HEK293T (cell line): ENCODE measurements around the gene MMP24.

ENCODE experiments used
- BHLHE40 ChIP-seq: fragments of 450-650 bp; IDR thresholded peaks from 2 replicates; pipeline ENCODE4 v1.6.1; 2016; ENCODE audit warnings: mild to moderate bottlenecking, moderate library complexity, borderline replicate concordance
- ELF4 ChIP-seq: fragments of 450-650 bp; IDR thresholded peaks from 2 replicates; pipeline ENCODE4 v1.6.1; 2017; ENCODE audit warnings: antibody characterized with exemption
- FOXK2 ChIP-seq: fragments of 450-650 bp; IDR thresholded peaks from 2 replicates; pipeline ENCODE4 v1.6.1; 2016; ENCODE audit warnings: mild to moderate bottlenecking
- FOXM1 ChIP-seq: fragments of 450-650 bp; IDR thresholded peaks from 2 replicates; pipeline ENCODE4 v1.6.1; 2017; ENCODE audit warnings: mild to moderate bottlenecking, borderline replicate concordance
- HDGF ChIP-seq: fragments of 450-650 bp; IDR thresholded peaks from 2 replicates; pipeline ENCODE4 v1.6.1; 2017; ENCODE audit warnings: antibody characterized with exemption, borderline replicate concordance
- L3MBTL2 ChIP-seq: fragments of 450-650 bp; conservative IDR thresholded peaks from 2 replicates; pipeline ENCODE4 v1.6.1; 2016; ENCODE audit warnings: mild to moderate bottlenecking
- NFRKB ChIP-seq: fragments of 450-650 bp; IDR thresholded peaks from 2 replicates; pipeline ENCODE4 v1.6.1; 2016; ENCODE audit warnings: mild to moderate bottlenecking, moderate library complexity
- PKNOX1 ChIP-seq: fragments of 450-650 bp; IDR thresholded peaks from 2 replicates; pipeline ENCODE4 v1.6.1; 2016
- SP1 ChIP-seq: fragments of 450-650 bp; IDR thresholded peaks from 2 replicates; pipeline ENCODE4 v1.6.1; 2017
- SUZ12 ChIP-seq: fragments of 450-650 bp; IDR thresholded peaks from 2 replicates; pipeline ENCODE4 v1.6.1; 2016; ENCODE audit warnings: mild to moderate bottlenecking

GRCh38 chr20:35243317-35243716, 16.8 kb downstream of the MMP24 start:
- TF ChIP-seq BHLHE40 (no peak), ELF4 (no peak), L3MBTL2 (no peak), SP1 (no peak), HDGF (no peak), FOXM1 (no peak), PKNOX1 (no peak), SUZ12 (no peak), FOXK2 (no peak), NFRKB (no peak)
